GM18502 (cell line): ENCODE data around the gene PEX6.

Experiments used
- ATAC-seq: cut with Tn5 transposase; IDR thresholded peaks from one replicate; pipeline ENCODE4 v1.9.1; 2021; ENCODE audit warnings: mild to moderate bottlenecking; ENCODE audit not compliant: unreplicated experiment, poor library complexity

The PEX6 gene, protein sequence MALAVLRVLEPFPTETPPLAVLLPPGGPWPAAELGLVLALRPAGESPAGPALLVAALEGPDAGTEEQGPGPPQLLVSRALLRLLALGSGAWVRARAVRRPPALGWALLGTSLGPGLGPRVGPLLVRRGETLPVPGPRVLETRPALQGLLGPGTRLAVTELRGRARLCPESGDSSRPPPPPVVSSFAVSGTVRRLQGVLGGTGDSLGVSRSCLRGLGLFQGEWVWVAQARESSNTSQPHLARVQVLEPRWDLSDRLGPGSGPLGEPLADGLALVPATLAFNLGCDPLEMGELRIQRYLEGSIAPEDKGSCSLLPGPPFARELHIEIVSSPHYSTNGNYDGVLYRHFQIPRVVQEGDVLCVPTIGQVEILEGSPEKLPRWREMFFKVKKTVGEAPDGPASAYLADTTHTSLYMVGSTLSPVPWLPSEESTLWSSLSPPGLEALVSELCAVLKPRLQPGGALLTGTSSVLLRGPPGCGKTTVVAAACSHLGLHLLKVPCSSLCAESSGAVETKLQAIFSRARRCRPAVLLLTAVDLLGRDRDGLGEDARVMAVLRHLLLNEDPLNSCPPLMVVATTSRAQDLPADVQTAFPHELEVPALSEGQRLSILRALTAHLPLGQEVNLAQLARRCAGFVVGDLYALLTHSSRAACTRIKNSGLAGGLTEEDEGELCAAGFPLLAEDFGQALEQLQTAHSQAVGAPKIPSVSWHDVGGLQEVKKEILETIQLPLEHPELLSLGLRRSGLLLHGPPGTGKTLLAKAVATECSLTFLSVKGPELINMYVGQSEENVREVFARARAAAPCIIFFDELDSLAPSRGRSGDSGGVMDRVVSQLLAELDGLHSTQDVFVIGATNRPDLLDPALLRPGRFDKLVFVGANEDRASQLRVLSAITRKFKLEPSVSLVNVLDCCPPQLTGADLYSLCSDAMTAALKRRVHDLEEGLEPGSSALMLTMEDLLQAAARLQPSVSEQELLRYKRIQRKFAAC

DNA sequence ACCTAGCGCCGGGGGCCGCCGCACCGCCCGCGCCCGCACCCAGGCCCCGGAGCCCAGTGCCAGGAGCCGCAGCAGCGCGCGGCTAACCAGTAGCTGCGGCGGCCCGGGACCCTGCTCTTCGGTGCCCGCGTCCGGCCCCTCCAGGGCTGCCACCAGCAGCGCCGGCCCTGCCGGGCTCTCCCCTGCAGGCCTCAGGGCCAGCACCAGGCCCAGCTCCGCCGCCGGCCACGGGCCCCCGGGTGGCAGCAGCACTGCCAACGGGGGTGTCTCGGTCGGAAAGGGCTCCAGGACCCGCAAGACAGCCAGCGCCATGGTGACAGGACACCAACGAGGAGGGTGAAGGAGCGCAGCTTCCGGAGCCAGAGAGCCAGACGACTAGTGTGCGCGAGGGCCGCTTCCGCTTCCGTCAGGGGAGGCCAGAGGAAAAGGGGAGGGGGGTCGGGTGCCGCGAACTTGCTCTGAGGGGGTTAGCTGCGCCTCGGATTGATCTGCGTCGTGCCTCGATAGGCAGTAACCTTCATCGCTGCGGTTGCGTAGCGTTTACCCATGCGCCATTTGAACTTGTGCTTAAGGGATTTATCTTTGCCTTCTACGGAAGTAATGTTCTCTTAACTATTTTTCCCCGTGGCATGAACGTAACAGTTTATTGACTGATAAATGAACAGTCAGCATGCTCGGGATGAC is at the start of gene PEX6:
Gene PEX6 (minus strand): TSS at position 343 of the 684 bp plus-strand sequence. CDS start 31 bp downstream, at position 312.
- peak; percentile 87 for ATAC-seq

GRCh38 chr6:43026365-43026764 is 47.4 kb upstream of the PEX6 start:
- no peak for ATAC-seq

DNA sequence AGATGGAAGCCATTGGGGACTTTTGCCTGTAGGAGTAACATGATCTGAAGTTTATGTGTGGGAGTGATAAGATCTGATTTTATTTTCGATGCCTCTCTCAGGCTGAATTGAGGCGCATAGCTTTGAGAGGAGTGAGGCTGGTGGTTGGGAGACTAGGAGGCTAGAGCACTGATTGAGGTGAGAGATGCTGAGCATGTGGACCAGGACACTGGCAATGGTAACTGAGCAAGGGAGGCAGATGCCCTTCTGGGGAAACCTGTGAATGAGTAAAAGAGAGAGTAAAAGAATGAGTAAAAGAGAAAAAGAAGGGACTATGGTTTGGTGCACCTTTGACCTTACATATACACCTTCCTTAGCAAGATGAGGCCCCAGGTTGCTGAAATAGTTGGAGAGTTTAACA is 45.5 kb upstream of the PEX6 start:
- no peak for ATAC-seq

DNA sequence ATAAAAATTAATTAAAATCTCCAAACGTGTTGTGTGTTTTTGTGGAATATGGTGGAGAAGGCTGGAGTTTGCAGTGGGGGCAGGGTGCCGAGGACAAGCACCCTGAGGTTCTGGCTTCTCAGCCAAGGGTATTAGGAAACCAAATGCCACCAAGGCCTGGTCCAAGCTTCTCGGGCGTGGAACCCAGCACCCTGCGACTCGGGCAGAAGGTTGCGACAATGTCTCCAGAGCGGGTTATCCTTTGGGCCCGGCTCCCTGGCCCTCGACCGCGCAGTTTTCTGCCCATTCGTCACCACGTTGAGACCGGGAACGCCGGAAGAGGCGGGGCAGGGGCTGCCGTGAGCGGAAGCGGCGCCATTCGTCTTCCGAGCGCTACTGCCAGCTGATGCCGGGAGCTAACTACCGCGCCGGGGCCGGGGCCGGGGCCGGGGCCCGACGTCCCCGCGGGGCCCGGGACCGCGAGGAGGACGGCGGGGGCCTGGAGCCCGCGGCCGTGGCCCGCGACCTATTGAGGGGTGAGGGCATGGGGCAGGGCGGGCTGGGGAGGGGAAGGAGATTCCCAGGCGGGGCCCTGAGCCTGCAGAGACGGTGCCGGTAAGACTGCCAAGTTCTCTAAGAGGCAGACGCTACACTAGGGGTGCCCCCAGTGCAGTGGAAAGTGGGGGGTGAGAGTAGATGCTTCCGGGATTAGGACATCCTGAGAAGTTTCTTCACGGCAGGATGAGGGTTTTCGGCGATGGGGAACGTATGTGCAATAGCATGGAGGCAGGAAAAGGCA is 42.5 kb upstream of the PEX6 start, which contains the start of gene RRP36:
Gene RRP36 (plus strand): TSS at position 354 of the 778 bp plus-strand sequence. CDS start 32 bp downstream, at position 386.
- peak; percentile 79 for ATAC-seq

GRCh38 chr6:43020847-43021246 is 41.9 kb upstream of the PEX6 start:
- no peak for ATAC-seq

GRCh38 chr6:43020052-43020705 is 41.2 kb upstream of the PEX6 start:
- no peak for ATAC-seq

DNA sequence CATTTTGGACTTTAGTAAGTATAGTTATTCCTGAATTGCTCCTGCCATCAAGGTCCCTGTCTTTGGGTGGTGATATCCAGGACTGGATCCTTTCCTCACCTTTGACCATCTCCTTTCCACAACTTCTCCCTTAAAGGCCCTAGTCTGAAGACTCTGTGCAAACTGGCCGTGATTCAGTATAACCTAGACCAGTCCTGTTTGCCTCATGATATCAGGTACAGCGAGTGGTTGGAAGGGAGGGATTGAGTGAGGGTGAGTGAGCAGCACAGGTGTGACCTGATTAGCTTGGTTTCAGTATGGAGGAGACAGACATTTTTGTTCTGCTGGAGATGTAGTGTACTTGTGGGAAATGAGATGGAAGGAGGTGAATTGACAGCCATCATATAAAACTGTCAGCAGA is 40.2 kb upstream of the PEX6 start:
- ATAC-seq = no peak

DNA sequence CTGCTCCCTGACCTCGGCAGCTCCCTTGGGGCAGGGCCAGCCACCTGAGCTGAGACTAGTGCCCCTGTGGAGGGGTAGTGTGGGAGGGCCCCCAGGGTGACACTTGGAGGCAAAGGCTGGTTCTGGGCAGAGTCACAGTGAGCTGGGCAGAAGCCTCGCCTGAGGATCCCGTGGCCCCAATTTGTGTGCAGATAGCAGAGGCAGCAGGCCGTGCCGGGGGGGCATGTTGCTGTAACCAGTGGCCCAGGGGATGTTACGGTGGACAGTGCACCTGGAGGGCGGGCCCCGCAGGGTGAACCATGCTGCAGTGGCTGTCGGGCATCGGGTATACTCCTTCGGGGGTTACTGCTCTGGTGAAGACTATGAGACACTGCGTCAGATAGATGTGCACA is 38.0 kb upstream of the PEX6 start:
- ATAC-seq = no peak

DNA sequence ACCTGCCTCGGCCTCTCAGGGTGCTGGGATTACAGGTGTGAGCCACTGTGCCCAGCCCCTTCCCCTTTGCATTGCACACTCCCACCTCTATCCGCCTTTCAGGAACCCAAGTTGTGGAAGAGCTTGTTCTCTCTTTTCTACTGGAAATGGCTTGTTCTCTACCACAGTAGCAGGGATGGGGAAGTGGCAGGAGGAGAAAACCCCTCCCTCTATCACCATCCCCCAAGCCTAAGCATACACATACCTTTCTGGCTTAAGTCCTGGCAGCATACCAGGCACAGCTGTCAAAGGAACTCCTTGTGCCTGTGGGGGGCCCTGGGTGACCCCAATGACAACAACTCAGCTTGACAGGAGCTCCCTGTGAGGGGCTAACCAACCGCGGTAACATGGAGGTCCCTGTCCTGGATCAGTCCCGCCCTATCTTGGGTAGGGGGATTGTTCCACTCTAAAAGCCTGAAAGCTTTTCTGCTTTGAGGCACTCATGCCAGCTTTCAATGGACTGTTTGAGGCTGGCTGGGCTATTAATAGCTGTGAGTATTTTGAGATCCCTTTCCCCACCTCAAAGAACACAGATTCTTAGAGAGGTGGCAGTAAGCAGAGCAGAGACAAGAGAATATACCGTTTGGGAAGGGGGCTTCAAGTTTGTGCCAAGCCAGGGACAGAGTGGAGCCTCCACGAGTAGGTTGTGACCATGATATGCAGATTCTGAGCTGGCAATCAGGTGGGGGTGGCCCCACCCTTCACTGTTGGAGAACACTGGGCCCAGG is 37.4 kb upstream of the PEX6 start:
- ATAC-seq = no peak

DNA sequence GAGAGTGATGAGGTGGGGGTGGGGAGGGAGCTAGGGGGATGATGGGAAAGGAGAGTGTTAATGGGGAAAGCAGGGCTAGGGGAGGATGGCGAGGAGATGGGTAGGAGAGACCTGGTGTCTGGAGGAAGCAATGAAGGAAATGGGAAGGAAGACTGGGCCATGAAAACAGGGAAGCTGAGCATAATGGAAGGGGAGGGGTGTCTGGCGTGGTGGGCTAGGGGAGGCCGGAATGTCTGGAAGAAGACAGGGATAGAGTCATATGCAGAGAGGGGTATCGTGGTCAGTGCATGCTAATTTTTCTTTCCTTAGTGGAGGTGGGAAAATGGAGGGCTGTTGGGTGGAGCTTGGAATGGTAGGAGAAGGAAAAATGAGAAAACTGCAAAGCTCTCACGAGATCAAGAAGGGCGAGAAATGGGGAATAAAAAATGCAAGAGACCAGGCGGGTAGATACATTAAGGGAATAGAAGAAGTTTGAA is 35.5 kb upstream of the PEX6 start:
- no peak for ATAC-seq

DNA sequence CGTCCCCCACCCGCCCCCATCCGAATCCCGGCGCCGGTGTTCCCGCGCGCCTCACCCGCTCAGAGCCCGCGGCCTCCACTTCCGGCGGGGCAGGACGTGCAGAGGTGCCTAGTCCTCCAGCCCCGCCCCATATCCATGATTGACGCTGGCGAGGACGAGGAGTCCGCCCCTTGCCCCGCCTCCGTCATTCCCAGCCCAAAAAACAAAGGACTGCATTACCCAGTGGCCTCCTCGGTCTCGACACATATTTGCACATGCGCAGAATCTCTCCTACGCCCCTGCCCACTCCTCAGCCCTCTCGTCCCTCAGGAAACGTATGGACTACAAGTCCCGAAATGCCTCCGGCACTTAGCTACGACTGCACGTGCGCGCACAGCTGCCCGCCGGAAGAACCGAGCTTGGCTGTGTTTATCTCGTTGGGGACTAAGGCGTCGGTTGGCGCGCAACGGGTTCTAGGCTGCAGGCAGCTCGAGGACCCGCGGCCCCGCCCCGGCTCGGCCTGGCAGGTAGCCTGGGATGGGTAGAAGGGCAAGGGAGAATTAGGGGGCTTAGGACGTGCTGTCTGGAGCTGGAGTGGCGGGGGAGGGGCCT is 35.0 kb upstream of the PEX6 start, which contains the start of the genes KLHDC3 and MEA1:
Gene KLHDC3 (plus strand): TSS at position 407 of the 591 bp plus-strand sequence. CDS start 2,944 bp downstream, outside the sequence.
Gene MEA1 (minus strand): TSS at position 104 of the 591 bp plus-strand sequence. CDS start 133 bp downstream, outside the sequence.
- peak; percentile 90 for ATAC-seq

DNA sequence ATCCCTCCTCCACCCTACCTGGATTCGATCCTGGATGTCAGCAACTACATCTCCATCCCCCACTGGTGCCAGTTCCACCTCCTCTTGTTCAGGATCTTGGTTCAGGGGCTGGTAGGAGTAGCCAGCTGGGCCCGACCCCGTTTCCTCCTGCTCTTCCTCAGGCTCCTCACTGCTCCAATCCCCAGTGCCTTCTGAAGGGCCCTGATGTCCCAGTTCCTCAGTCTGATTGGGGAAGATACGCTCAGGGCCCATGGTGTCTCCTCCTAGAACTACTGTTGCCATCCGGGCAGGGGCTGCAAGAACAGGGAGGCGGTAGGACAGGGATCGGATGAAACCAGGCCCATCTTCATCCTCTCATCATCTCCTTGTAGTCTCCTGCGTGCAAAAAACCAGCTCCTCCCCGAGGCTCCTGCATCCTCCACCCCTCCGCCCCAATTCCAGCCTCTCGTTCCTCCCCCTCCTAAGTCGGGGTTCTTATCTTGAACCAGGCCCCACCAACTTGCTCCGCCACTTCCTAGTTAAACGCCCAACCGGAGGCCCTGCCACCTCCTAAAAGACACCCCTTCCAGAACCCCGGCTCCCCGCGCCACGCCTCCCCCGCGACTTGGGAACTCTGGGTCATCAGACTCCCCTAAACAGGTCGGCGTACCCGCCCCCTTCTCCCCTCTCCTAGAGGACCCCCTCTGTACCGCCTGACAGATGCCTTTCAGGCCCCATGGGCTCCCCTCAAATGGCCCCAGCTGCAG is 34.3 kb upstream of the PEX6 start:
- no peak for ATAC-seq

DNA sequence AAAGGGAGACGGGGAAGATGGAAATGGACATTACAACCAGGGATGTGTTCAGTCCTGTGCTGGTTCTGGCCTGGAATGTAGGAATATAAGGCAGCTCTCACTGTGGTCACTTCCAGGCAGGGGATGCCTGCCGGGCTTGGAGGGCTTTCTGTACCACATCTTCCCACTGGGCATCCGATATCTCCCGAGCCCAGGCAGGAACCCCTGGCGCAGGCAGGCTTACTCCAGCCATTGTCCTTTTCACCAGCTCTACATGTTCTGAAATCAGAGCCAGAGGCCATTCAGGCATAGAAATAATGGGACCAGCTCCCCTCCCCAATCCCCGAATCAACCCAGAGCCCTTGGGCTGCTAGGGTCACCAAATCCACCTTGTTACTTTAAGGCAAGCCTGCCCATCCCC is 33.4 kb upstream of the PEX6 start:
- ATAC-seq = no peak

GRCh38 chr6:43011207-43011606 is 32.2 kb upstream of the PEX6 start:
- ATAC-seq = no peak

- ATAC-seq = no peak
These were observed 30.1 kb upstream of the PEX6 start for GRCh38 chr6:43009124-43009523.

DNA sequence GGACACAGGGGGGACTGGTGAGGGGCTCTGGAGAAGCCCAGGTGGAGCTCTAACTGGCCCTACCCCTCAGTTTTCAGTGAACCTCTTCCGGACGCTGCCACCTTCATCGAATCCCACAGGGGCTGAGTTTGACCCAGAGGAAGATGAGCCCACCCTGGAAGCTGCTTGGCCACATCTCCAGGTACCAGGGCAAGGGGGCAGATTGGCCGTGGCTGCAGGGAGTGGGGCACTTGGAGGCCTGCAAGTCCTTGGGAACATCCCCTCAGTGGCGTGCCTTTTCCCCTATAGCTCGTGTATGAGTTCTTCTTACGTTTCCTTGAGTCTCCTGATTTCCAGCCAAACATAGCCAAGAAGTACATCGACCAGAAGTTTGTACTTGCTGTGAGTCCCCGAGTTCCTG is 28.1 kb upstream of the PEX6 start:
- no peak for ATAC-seq

DNA sequence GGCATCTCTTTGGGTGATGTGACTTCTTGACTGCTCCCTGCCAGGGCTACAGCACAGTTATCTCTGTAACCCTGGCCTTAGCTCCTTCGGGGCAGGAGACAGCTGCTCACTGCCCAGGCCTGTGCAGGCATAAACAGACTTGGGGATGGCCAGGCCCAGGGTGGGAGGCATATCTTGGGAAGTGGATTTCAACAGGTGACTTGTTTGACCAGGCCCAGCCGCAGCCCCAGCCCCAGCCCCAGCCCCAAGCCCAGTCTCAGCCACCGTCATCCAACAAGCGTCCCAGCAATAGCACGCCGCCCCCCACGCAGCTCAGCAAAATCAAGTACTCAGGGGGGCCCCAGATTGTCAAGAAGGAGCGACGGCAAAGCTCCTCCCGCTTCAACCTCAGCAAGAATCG is 27.3 kb upstream of the PEX6 start:
- ATAC-seq = no peak
